ENCODE measurements around the gene RNU6-1.

GRCh38 chr15:67884009-67884408, 44.2 kb upstream of the RNU6-1 start:
- no peak for TF ChIP-seq PATZ1 (CRISPR knock-in tag; IDR thresholded peaks at IDR 0.05; ENCODE audit: borderline replicate concordance)
- TF ChIP-seq, protein P1, sequence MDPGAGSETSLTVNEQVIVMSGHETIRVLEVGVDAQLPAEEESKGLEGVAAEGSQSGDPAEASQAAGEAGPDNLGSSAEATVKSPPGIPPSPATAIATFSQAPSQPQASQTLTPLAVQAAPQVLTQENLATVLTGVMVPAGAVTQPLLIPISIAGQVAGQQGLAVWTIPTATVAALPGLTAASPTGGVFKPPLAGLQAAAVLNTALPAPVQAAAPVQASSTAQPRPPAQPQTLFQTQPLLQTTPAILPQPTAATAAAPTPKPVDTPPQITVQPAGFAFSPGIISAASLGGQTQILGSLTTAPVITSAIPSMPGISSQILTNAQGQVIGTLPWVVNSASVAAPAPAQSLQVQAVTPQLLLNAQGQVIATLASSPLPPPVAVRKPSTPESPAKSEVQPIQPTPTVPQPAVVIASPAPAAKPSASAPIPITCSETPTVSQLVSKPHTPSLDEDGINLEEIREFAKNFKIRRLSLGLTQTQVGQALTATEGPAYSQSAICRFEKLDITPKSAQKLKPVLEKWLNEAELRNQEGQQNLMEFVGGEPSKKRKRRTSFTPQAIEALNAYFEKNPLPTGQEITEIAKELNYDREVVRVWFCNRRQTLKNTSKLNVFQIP (CRISPR knock-in tag; IDR thresholded peaks at IDR 0.05; ENCODE audit: borderline replicate concordance, low read depth) = no peak
- no peak for TF ChIP-seq ZFP3 (CRISPR knock-in tag; IDR thresholded peaks at IDR 0.05)
- no peak for TF ChIP-seq TCF4 (CRISPR knock-in tag; IDR thresholded peaks at IDR 0.05; ENCODE audit: borderline replicate concordance)
- no peak for TF ChIP-seq ZNF70 (CRISPR knock-in tag; IDR thresholded peaks at IDR 0.05)
- TF ChIP-seq ZFP30 (CRISPR knock-in tag; IDR thresholded peaks at IDR 0.05) = no peak
- TF ChIP-seq CSDC2 (CRISPR knock-in tag; IDR thresholded peaks at IDR 0.05) = no peak
- no peak for TF ChIP-seq ESRRG (CRISPR knock-in tag; IDR thresholded peaks at IDR 0.05)
